Measurements from ENCODE around the gene PREX1. TPM values are rescaled to one million over a fixed set of nuclear protein-coding genes. Genes with fewer than 3 reads are reported as not detected.
A peak's percentile ranks its signal among the peaks of the same experiment; 100 is the strongest.

PREX1 gene
- total and polyA plus RNA-seq, 2 donors (not counting 3 experiments of a cell fraction or from before 2014, with no cell fraction given): 51.3 to 72.9 TPM

- ChIA-PET POLR2A (no interaction called here), CTCF (interaction anchor here (0.7 to 1.8 kb wide), 3 partner anchors 9 to 194 kb away, joined by 3 to 9 read pairs (median 5); no protein-coding TSS in a partner anchor)
- H3K9me1 ChIP-seq (replicated peaks; ENCODE audit: control insufficient read depth, extremely low read depth, insufficient read depth, low read length): no peaks in the 10 kb centered on the region
- TF ChIP-seq FOS (IDR thresholded peaks at IDR 0.05; ENCODE audit: borderline replicate concordance, insufficient read depth, low read length): no peak
- no peak for TF ChIP-seq JUN (IDR thresholded peaks at IDR 0.05; ENCODE audit: borderline replicate concordance, insufficient read depth, insufficient read length, low read depth)
- no peak for TF ChIP-seq POLR2AphosphoS5 (IDR thresholded peaks at IDR 0.05; ENCODE audit: insufficient read depth, low read depth, low read length)
- no peak for TF ChIP-seq CTCF (IDR thresholded peaks at IDR 0.05; ENCODE audit: extremely low read depth in 1 of 2, insufficient read depth in 1 of 2, low read depth in 1 of 2, low read length in 2 of 2)
- TF ChIP-seq POLR2A (IDR thresholded peaks at IDR 0.05; ENCODE audit: low read depth, low read length): no peak
- TF ChIP-seq EZH2 (IDR thresholded peaks at IDR 0.05; ENCODE audit: borderline replicate concordance, low read depth, low read length, severe bottlenecking): no peak
- no peak for TF ChIP-seq GATA2 (IDR thresholded peaks at IDR 0.05; ENCODE audit: insufficient read depth, insufficient read length, low read depth, low read length)
- no peak for TF ChIP-seq MYC (IDR thresholded peaks at IDR 0.05; ENCODE audit: low read depth, low read length)
- TF ChIP-seq MAX (IDR thresholded peaks at IDR 0.05; ENCODE audit: insufficient read depth, insufficient read length): no peak
- no peaks in the 10 kb centered on the region for H3K79me2 ChIP-seq (ENCODE audit: control insufficient read depth, insufficient read depth, low read length)
- H3K9ac ChIP-seq (replicated peaks; ENCODE audit: extremely low read depth, insufficient read depth, low read length): no peak overlapping the region
- no peak overlapping the region for H3K27ac ChIP-seq (ENCODE audit: insufficient read depth, low read depth, low read length)
- no peak overlapping the region for H2AFZ ChIP-seq (ENCODE audit: low read depth, low read length)
- no TSS peak for BruUV-seq (replicated peaks)
- peak; percentile 37 for FAIRE-seq
- H3K4me1 ChIP-seq (ENCODE audit: control insufficient read depth, extremely low read depth, insufficient read depth, low read length): peaks cover 12% of the 10 kb centered on the region
- no peaks in the 10 kb centered on the region for H3K27me3 ChIP-seq (ENCODE audit: control insufficient read depth in 2 of 2, insufficient read depth in 2 of 2, low read length in 2 of 2)
- intact Hi-C loops (cut with micrococcal nuclease) (no loop called here), dilution Hi-C loops (cut with MboI; ENCODE audit: extremely low pct_ligation_motif_present, low sequenced_read_pairs) (no loop called here)
- H4K20me1 ChIP-seq (replicated peaks; ENCODE audit: control insufficient read depth, extremely low read depth, insufficient read depth, low read length): no peaks in the 10 kb centered on the region
- DNase-seq (ENCODE audit: low read depth, low spot score): no peak
- no peak overlapping the region for H3K4me3 ChIP-seq (replicated peaks in 1 of 3; ENCODE audit: insufficient read depth in 1 of 3, low read depth in 1 of 3, low read length in 3 of 3)
- no peaks in the 10 kb centered on the region for H3K9me3 ChIP-seq (replicated peaks; ENCODE audit: control insufficient read depth, insufficient read depth, low read length)
- H3K4me2 ChIP-seq (ENCODE audit: insufficient read depth, low read length): no peak overlapping the region
- H3K36me3 ChIP-seq (ENCODE audit: control insufficient read depth in 2 of 2, extremely low read depth in 1 of 2, insufficient read depth in 2 of 2, low read length in 2 of 2): no peaks in the 10 kb centered on the region
Measured at GRCh38 chr20:48850977-48851299, 23.1 kb upstream of the PREX1 start.
